ENCODE data around the gene SAMD13. TPM values are rescaled to one million over a fixed set of nuclear protein-coding genes. Genes with fewer than 3 reads are reported as not detected.

The SAMD13 gene
- polyA plus RNA-seq, 1 of the 3 experiments (the other 2 are of a cell fraction): 1.3 TPM

DNA sequence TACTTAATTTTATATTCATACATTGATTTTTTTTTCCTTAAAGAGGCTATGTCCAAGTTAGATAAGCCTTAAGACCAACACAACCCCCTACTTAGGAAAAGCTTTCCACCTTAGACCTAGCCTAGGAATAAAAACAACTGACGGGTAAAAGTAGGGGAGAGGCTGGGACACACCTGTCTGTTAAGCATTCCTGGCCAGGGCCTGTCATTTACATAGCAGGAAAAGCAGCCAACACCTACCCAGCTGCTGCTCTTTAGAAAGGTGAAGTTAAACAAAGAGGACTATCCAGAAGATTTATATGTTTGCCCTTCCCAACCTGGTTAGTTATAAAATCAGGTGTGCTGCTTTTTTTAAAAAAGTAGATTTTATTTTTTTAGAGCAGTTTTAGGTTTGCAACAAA, 29.1 kb upstream of the SAMD13 start:
- H2AFZ ChIP-seq (ENCODE audit: low read depth): no peak overlapping the region
- CTCF ChIA-PET: no interaction called here
- DNase-seq: no peak
- H3K79me2 ChIP-seq (ENCODE audit: insufficient read depth): no peaks in the 10 kb centered on the region
- no peaks in the 10 kb centered on the region for H4K20me1 ChIP-seq (ENCODE audit: insufficient read depth)
- H3K4me3 ChIP-seq (ENCODE audit: low read depth in 2 of 2, low read length in 1 of 2): no peak overlapping the region
- POLR2A ChIA-PET: no interaction called here
- no peaks in the 10 kb centered on the region for H3K27me3 ChIP-seq (ENCODE audit: insufficient read depth)
- H3K27ac ChIP-seq (ENCODE audit: low read depth in 2 of 2, low read length in 1 of 2): no peak overlapping the region
- TF ChIP-seq, protein P1, sequence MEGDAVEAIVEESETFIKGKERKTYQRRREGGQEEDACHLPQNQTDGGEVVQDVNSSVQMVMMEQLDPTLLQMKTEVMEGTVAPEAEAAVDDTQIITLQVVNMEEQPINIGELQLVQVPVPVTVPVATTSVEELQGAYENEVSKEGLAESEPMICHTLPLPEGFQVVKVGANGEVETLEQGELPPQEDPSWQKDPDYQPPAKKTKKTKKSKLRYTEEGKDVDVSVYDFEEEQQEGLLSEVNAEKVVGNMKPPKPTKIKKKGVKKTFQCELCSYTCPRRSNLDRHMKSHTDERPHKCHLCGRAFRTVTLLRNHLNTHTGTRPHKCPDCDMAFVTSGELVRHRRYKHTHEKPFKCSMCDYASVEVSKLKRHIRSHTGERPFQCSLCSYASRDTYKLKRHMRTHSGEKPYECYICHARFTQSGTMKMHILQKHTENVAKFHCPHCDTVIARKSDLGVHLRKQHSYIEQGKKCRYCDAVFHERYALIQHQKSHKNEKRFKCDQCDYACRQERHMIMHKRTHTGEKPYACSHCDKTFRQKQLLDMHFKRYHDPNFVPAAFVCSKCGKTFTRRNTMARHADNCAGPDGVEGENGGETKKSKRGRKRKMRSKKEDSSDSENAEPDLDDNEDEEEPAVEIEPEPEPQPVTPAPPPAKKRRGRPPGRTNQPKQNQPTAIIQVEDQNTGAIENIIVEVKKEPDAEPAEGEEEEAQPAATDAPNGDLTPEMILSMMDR (IDR thresholded peaks at IDR 0.05): no peak
- TF ChIP-seq ELF1 (IDR thresholded peaks at IDR 0.05): no peak
- H3K9ac ChIP-seq: no peak overlapping the region
- peaks cover under 1% of the 10 kb centered on the region for H3F3A ChIP-seq (replicated peaks; ENCODE audit: insufficient read depth)
- no peaks in the 10 kb centered on the region for H3K4me1 ChIP-seq (ENCODE audit: control insufficient read depth in 1 of 2, insufficient read depth in 2 of 2, low read depth in 1 of 2, low read length in 1 of 2)
- H3K4me2 ChIP-seq: no peak overlapping the region
- no peaks in the 10 kb centered on the region for H3K9me3 ChIP-seq
- WGBS (ENCODE audit: low lambda C conversion rate): 90% methylated on average over 1 of the region's 1 CpG
- H3K9me2 ChIP-seq: no peaks in the 10 kb centered on the region
- no peaks in the 10 kb centered on the region for H3K36me3 ChIP-seq (replicated peaks in 1 of 2; ENCODE audit: control insufficient read depth in 1 of 2, insufficient read depth in 2 of 2, low read length in 1 of 2)

DNA sequence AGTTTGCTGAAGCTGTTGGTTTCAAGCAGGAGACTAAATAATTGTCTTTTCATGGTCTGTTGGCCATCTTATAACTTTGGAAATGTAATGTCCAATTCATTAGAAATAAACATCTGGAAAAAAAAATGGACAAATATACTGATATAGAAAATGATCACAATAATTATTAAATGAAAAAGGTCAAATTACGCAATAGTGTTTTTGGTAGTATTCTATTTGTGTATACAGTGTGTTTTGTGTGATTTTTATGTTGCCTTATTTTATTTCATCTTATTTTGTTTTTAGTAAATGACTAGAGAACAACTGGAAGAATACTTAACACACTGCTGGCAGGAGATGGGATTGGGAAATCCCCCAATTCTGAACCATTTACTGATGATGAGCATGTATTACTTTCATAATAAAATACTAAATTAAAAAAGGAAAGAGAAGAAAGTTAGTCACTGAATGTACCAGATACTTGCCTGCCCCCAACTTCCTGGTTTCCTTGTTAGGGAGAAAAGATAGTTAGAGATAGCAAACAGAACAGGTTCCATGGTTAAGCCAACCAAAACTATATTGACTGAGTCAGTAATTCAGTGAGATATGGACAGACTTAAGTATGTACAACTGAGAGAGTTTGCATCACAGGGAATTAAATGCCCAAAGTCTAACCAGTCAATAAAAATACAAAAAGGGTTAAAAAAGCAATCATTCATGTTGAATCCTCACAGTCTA, 24.0 kb upstream of the SAMD13 start:
- no peak for DNase-seq
- Histone ChIP-seq H4K20me1 (ENCODE audit: insufficient read depth) (no peaks in the 10 kb centered on the region), H3K27ac (ENCODE audit: low read depth in 2 of 2, low read length in 1 of 2) (no peak overlapping the region), H3K9me3 (no peaks in the 10 kb centered on the region), H3K9me2 (no peaks in the 10 kb centered on the region), H3K79me2 (ENCODE audit: insufficient read depth) (no peaks in the 10 kb centered on the region), H3K4me1 (ENCODE audit: control insufficient read depth in 1 of 2, insufficient read depth in 2 of 2, low read depth in 1 of 2, low read length in 1 of 2) (no peaks in the 10 kb centered on the region), H3K4me2 (no peak overlapping the region), H3F3A (replicated peaks; ENCODE audit: insufficient read depth) (peaks cover 4% of the 10 kb centered on the region), H2AFZ (ENCODE audit: low read depth) (no peak overlapping the region), H3K9ac (no peak overlapping the region), H3K36me3 (replicated peaks in 1 of 2; ENCODE audit: control insufficient read depth in 1 of 2, insufficient read depth in 2 of 2, low read length in 1 of 2) (no peaks in the 10 kb centered on the region), H3K27me3 (ENCODE audit: insufficient read depth) (no peaks in the 10 kb centered on the region), H3K4me3 (ENCODE audit: low read depth in 2 of 2, low read length in 1 of 2) (no peak overlapping the region)
- WGBS (ENCODE audit: low lambda C conversion rate): 93% methylated on average over 1 of the region's 1 CpG
- TF ChIP-seq SIN3A (IDR thresholded peaks at IDR 0.05; ENCODE audit: borderline replicate concordance, low read depth, low read length) (no peak), RAD21 (IDR thresholded peaks at IDR 0.05; ENCODE audit: low read length) (no peak), TAF1 (IDR thresholded peaks at IDR 0.05; ENCODE audit: borderline replicate concordance, low read depth, low read length) (no peak), FOXJ3 (CRISPR knock-in tag; IDR thresholded peaks at IDR 0.05) (no peak), ELF1 (IDR thresholded peaks at IDR 0.05) (no peak), SMC3 (IDR thresholded peaks at IDR 0.05; ENCODE audit: low read depth, low read length) (no peak), RFX5 (IDR thresholded peaks at IDR 0.05; ENCODE audit: low read length) (no peak), CHD2 (IDR thresholded peaks at IDR 0.05; ENCODE audit: low read length, partially characterized antibody) (no peak), POLR2AphosphoS5 (IDR thresholded peaks at IDR 0.05; ENCODE audit: low read depth, low read length) (no peak), NRF1 (IDR thresholded peaks at IDR 0.05; ENCODE audit: low read depth, low read length) (no peak), FOSL2 (IDR thresholded peaks at IDR 0.05; ENCODE audit: borderline replicate concordance, low read depth) (no peak)
- TF ChIP-seq, protein P2, sequence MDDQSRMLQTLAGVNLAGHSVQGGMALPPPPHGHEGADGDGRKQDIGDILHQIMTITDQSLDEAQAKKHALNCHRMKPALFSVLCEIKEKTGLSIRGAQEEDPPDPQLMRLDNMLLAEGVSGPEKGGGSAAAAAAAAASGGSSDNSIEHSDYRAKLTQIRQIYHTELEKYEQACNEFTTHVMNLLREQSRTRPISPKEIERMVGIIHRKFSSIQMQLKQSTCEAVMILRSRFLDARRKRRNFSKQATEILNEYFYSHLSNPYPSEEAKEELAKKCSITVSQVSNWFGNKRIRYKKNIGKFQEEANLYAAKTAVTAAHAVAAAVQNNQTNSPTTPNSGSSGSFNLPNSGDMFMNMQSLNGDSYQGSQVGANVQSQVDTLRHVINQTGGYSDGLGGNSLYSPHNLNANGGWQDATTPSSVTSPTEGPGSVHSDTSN (IDR thresholded peaks at IDR 0.05): no peak
- TF ChIP-seq, protein P3, sequence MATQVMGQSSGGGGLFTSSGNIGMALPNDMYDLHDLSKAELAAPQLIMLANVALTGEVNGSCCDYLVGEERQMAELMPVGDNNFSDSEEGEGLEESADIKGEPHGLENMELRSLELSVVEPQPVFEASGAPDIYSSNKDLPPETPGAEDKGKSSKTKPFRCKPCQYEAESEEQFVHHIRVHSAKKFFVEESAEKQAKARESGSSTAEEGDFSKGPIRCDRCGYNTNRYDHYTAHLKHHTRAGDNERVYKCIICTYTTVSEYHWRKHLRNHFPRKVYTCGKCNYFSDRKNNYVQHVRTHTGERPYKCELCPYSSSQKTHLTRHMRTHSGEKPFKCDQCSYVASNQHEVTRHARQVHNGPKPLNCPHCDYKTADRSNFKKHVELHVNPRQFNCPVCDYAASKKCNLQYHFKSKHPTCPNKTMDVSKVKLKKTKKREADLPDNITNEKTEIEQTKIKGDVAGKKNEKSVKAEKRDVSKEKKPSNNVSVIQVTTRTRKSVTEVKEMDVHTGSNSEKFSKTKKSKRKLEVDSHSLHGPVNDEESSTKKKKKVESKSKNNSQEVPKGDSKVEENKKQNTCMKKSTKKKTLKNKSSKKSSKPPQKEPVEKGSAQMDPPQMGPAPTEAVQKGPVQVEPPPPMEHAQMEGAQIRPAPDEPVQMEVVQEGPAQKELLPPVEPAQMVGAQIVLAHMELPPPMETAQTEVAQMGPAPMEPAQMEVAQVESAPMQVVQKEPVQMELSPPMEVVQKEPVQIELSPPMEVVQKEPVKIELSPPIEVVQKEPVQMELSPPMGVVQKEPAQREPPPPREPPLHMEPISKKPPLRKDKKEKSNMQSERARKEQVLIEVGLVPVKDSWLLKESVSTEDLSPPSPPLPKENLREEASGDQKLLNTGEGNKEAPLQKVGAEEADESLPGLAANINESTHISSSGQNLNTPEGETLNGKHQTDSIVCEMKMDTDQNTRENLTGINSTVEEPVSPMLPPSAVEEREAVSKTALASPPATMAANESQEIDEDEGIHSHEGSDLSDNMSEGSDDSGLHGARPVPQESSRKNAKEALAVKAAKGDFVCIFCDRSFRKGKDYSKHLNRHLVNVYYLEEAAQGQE (IDR thresholded peaks at IDR 0.05; ENCODE audit: low read depth, low read length): no peak
- ChIA-PET POLR2A (no interaction called here), CTCF (no interaction called here)

All from SK-N-SH (cell line).